Heart left ventricle (tissue), 13 donors: ENCODE measurements around the gene MRPL40.

Experiments used
- POLR2A ChIP-seq, 2 donors: fragments of 450-650 bp; IDR thresholded peaks; one replicate each; pipeline ENCODE4 v1.6.1; 2017; ENCODE audit warnings: antibody characterized with exemption in 2 of 2, mild to moderate bottlenecking in 2 of 2, moderate library complexity in 2 of 2
- TF ChIP-seq, protein P1 (sequence below), 12 donors: fragments of 200-600 bp; sonication (generic) in 4 of 12; IDR thresholded peaks; one replicate each; pipeline versions ENCODE4 v1.5.0 to v1.8.0; 2018 to 2022; ENCODE audit warnings: antibody characterized with exemption in 12 of 12, mild to moderate bottlenecking in 5 of 12
- donor health status: ischemic (EF 13 %, LVEDD 7.1; RV severe dilation, severe dysfunction).
- donor health status: DM: no; HTN: yes; CAD: no.
- donor health status: DM: no; HTN: no; CAD: no.
- donor health status: ischemic (EF 25% LVEDD 6.9; RV normal size, moderate dysfunction).
- donor health status: ischemic (EF 25% LVEDD 5.7; RV mildly dilated, moderate dysfunction).
- donor health status: ischemic (EF 35%, LVEDD 5.7; RV mildly dilated, moderate dysfunction).
- donor health status: nonischemic (EF 11% LVEDD 7.7; RV severe dilation, severe dysfunction).
- donor health status: DM: yes; HTN: yes; CAD: no.
- donor health status: PGD.
- donor health status: ischemic (EF 29% LVEDD 5.4; RV normal size, mild dysfunction).
- donor health status: nonischemic (EF 23%, LVEDD 6.1; RV moderate dilation, normal function).

DNA sequence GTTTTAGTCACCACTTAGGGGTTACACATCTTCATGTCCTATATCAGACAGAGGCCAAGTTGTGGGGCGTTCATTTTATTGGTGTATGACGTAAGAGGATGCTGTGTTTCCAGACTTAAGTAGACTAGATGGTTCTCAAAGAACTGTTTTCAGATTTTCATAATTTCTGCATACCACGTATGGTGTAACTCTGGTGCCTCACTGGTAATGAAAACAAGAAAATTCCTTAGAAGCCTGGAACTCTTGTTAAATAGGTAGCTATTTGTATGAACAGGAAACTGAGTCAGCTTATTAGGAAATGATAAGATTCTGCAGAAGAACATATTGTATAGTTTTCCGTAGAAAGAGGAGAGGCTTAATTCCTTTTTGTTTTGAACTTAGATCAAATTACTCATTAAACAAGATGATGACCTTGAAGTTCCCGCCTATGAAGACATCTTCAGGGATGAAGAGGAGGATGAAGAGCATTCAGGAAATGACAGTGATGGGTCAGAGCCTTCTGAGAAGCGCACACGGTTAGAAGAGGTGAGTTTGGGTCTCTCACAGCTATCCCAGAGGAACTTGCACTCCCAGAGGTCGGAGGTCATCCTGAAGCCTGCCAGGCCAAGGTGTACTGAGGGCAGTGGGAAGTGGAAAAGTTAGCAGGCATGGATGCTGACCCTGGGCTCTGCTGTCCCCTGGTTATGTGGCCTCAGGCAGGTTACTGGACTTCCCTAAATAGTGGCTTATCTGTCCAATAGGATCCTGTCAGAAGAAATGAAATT, 51.3 kb downstream of the MRPL40 start:
- TF ChIP-seq, protein P1, sequence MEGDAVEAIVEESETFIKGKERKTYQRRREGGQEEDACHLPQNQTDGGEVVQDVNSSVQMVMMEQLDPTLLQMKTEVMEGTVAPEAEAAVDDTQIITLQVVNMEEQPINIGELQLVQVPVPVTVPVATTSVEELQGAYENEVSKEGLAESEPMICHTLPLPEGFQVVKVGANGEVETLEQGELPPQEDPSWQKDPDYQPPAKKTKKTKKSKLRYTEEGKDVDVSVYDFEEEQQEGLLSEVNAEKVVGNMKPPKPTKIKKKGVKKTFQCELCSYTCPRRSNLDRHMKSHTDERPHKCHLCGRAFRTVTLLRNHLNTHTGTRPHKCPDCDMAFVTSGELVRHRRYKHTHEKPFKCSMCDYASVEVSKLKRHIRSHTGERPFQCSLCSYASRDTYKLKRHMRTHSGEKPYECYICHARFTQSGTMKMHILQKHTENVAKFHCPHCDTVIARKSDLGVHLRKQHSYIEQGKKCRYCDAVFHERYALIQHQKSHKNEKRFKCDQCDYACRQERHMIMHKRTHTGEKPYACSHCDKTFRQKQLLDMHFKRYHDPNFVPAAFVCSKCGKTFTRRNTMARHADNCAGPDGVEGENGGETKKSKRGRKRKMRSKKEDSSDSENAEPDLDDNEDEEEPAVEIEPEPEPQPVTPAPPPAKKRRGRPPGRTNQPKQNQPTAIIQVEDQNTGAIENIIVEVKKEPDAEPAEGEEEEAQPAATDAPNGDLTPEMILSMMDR (IDR thresholded peaks at IDR 0.05): no peak
- TF ChIP-seq POLR2A (IDR thresholded peaks at IDR 0.05): no peak
